IMR-90 (cell line): ENCODE measurements around the gene DGKD. TPM values are rescaled to one million over a fixed set of nuclear protein-coding genes. Genes with fewer than 3 reads are reported as not detected.

Source experiments
- ATAC-seq: fragments of 200-7000 bp; cut with Tn5 transposase; 2 replicates; pipeline ENCODE4 v1.9.1; 2020; ENCODE audit warnings: low read depth, mild to moderate bottlenecking, moderate library complexity
- BruUV-seq: library from RNA; stranded (reverse); fragments of 400-500 nt; replicated peaks from 2 replicates; lab custom pipeline; 2021; lab: Mats Ljungman, UMichigan
- CTCF ChIA-PET: fragments of 300-600 bp; formaldehyde crosslinking; extraction: SDS; loops from one replicate; lab custom pipeline; 2021; ENCODE audit warnings: antibody characterized with exemption; lab: Yijun Ruan, JAX
- POLR2A ChIA-PET: fragments of 300-600 bp; sonication (Branson Sonifier 250); formaldehyde crosslinking; loops from one replicate; lab custom pipeline; 2022; ENCODE audit warnings: antibody characterized with exemption; ENCODE audit not compliant: unreplicated experiment; lab: Charles Lee
- DNase-seq: peaks from one replicate; pipeline ENCODE4 v3.0.0; 2013
- H2AFZ ChIP-seq: replicated peaks from 2 replicates; pipeline ENCODE3; 2013; ENCODE audit warnings: low read length, mild to moderate bottlenecking; ENCODE audit not compliant: poor library complexity
- H2AK5ac ChIP-seq: 2 replicates; pipeline ENCODE4 v1.6.1; 2013; ENCODE audit warnings: low read depth, low read length, inconsistent platforms
- H2AK9ac ChIP-seq: replicated peaks from 2 replicates; pipeline ENCODE3; 2013; ENCODE audit warnings: mild to moderate bottlenecking, low read depth, low read length, moderate library complexity; ENCODE audit not compliant: poor library complexity
- H2BK120ac ChIP-seq: 2 replicates; pipeline ENCODE4 v1.6.1; 2013; ENCODE audit warnings: low read depth, low read length, inconsistent platforms
- H2BK15ac ChIP-seq: 3 replicates; pipeline ENCODE4 v1.6.1; 2013; ENCODE audit warnings: low read depth, low read length, inconsistent platforms
- H2BK20ac ChIP-seq: 2 replicates; pipeline ENCODE4 v1.6.1; 2013; ENCODE audit warnings: low read depth, mild to moderate bottlenecking, inconsistent platforms, low read length, moderate library complexity
- H2BK5ac ChIP-seq: 2 replicates; pipeline ENCODE4 v1.6.1; 2013; ENCODE audit warnings: mild to moderate bottlenecking, low read depth, low read length, inconsistent platforms; ENCODE audit not compliant: poor library complexity, severe bottlenecking
- H3K14ac ChIP-seq: replicated peaks from 2 replicates; pipeline ENCODE4 v1.6.1; 2013; ENCODE audit warnings: low read depth, low read length, inconsistent platforms
- H3K18ac ChIP-seq: 2 replicates; pipeline ENCODE4 v1.6.1; 2013; ENCODE audit warnings: low read depth, low read length, control low read depth
- H3K23ac ChIP-seq: 2 replicates; pipeline ENCODE4 v1.6.1; 2013; ENCODE audit warnings: low read depth, low read length, inconsistent platforms
- H3K27ac ChIP-seq: 2 replicates; pipeline ENCODE4 v1.5.1; 2013; ENCODE audit warnings: mild to moderate bottlenecking, control low read depth, low read length; ENCODE audit not compliant: insufficient read depth
- H3K27me3 ChIP-seq: 2 replicates; pipeline ENCODE4 v1.6.1; 2013; ENCODE audit warnings: low read length; ENCODE audit not compliant: control insufficient read depth, insufficient read depth
- H3K36me3 ChIP-seq: 2 replicates; pipeline ENCODE4 v1.6.1; 2013; ENCODE audit warnings: low read length, mixed read lengths; ENCODE audit not compliant: control insufficient read depth, insufficient read depth
- H3K4ac ChIP-seq: 2 replicates; pipeline ENCODE4 v1.6.1; 2013; ENCODE audit warnings: low read depth, low read length, inconsistent platforms
- H3K4me1 ChIP-seq: 2 replicates; pipeline ENCODE4 v1.6.1; 2013; ENCODE audit warnings: low read length, mixed read lengths; ENCODE audit not compliant: control insufficient read depth, insufficient read depth
- H3K4me2 ChIP-seq: 2 replicates; pipeline ENCODE4 v1.6.1; 2013; ENCODE audit warnings: low read depth, mild to moderate bottlenecking, control low read depth, low read length, moderate library complexity
- H3K4me3 ChIP-seq: 2 replicates; pipeline ENCODE4 v1.5.1; 2013; ENCODE audit warnings: low read depth, mild to moderate bottlenecking, control low read depth, low read length, moderate library complexity; ENCODE audit not compliant: insufficient read depth
- H3K56ac ChIP-seq: 2 replicates; pipeline ENCODE4 v1.6.1; 2013; ENCODE audit warnings: low read length, inconsistent platforms; ENCODE audit not compliant: insufficient read depth; ENCODE audit errors: extremely low read depth
- H3K79me1 ChIP-seq, 2 experiments: 2 replicates each; pipeline ENCODE4 v1.6.1; 2013; ENCODE audit warnings: low read length in 2 of 2, inconsistent platforms in 1 of 2, low read depth in 1 of 2
- H3K9ac ChIP-seq: 2 replicates; pipeline ENCODE4 v1.6.1; 2013; ENCODE audit warnings: low read depth, low read length, control low read depth
- H3K9me1 ChIP-seq: 2 replicates; pipeline ENCODE4 v1.6.1; 2013; ENCODE audit warnings: low read length, inconsistent platforms; ENCODE audit not compliant: insufficient read depth
- H3K9me3 ChIP-seq: 2 replicates; pipeline ENCODE4 v1.6.1; 2013; ENCODE audit warnings: low read length; ENCODE audit not compliant: control insufficient read depth, insufficient read depth
- H4K20me1 ChIP-seq: 2 replicates; pipeline ENCODE4 v1.6.1; 2013; ENCODE audit warnings: low read length, inconsistent platforms; ENCODE audit not compliant: insufficient read depth
- H4K5ac ChIP-seq: 2 replicates; pipeline ENCODE4 v1.6.1; 2013; ENCODE audit warnings: mild to moderate bottlenecking, low read depth, low read length, control low read depth
- H4K8ac ChIP-seq, 2 experiments: 2 replicates each; pipeline ENCODE4 v1.6.1; 2013; ENCODE audit warnings: low read depth in 2 of 2, low read length in 2 of 2, control low read depth in 1 of 2, inconsistent platforms in 1 of 2
- H4K91ac ChIP-seq: 2 replicates; pipeline ENCODE4 v1.6.1; 2013; ENCODE audit warnings: low read depth, low read length, inconsistent platforms; ENCODE audit not compliant: insufficient read depth
- CEBPB ChIP-seq: IDR thresholded peaks from 2 replicates; pipeline ENCODE4 v1.6.1; 2012; ENCODE audit warnings: low read depth, low read length, improper control_type of control experiment
- RAD21 ChIP-seq: IDR thresholded peaks from 2 replicates; pipeline ENCODE4 v1.6.1; 2012; ENCODE audit warnings: low read length, improper control_type of control experiment
- WGBS, 2 experiments: methylation state at CpG; one replicate each; pipeline versions ENCODE4 v1.1.5 to v1.1.7; 2013; ENCODE audit warnings: missing lambda C conversion rate in 2 of 2; ENCODE audit not compliant: insufficient read length in 1 of 2; ENCODE audit errors: extremely low coverage in 2 of 2; 5-methylcytosine and 5-hydroxymethylcytosine counted together
- dilution Hi-C: fragments of 300-500 bp; cut with HindIII; formaldehyde crosslinking; loops from one replicate; pipeline ENCODE4 v1.14.3; 2018; ENCODE audit warnings: low sequenced_read_pairs; ENCODE audit not compliant: unreplicated experiment
- in situ Hi-C: fragments of 300-500 bp; cut with MboI; formaldehyde crosslinking; loops from 3 replicates; pipeline ENCODE4 v1.14.3; 2019; ENCODE audit warnings: low sequenced_read_pairs, inconsistent platforms, mixed read lengths
- intact Hi-C: fragments of 100-400 bp; cut with micrococcal nuclease; formaldehyde crosslinking; loops from 2 replicates; pipeline ENCODE4 v1.10.0; 2022
- polyA plus RNA-seq, 3 experiments: library from polyadenylated mRNA; depleted of rRNA; stranded (reverse); fragments of >200 nt; gene quantifications; 2 replicates each; pipeline ENCODE4 v1.2.3, GENCODE V29; 2012; ENCODE audit warnings: low replicate concordance in 1 of 3
- total RNA-seq: library from RNA; depleted of rRNA; stranded (reverse); fragments of >200 nt; gene quantifications from 2 replicates; pipeline ENCODE4 v1.2.3, GENCODE V29; 2012

Gene DGKD
- total and polyA plus RNA-seq, 2 of the 4 experiments (the other 2 are of a cell fraction): 6.5 to 10.1 TPM

DNA sequence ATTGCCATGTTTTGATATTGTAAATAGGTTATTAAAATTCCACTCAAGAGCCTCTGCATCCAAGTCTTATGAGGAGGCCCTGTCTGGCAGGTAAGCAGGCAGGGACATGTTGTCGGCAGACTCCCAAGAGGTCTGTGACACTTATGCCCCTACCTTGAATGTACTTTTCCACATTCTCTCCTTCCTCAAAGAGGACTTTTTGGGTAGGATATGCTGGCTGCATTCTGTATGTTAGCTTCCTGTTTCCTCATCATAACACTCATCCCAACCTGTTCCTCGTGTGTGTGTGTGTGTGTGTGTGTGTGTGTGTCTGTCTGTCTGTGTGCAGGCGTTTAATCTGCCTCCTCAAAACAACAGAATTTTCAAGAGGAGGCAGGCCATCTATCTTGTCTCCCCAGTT is 137.0 kb downstream of the DGKD start:
- Histone ChIP-seq H2BK20ac (no peak overlapping the region), H3K18ac (no peak overlapping the region), H4K8ac (no peak overlapping the region), H3K4ac (no peak overlapping the region), H2AK9ac (no peak overlapping the region), H3K9me1 (peaks cover 10% of the 10 kb centered on the region), H3K4me1 (peaks cover 16% of the 10 kb centered on the region), H3K4me2 (no peak overlapping the region), H2BK120ac (no peak overlapping the region), H4K5ac (no peak overlapping the region), H2AK5ac (no peak overlapping the region), H2AFZ (no peak overlapping the region), H3K56ac (no peak overlapping the region), H3K9me3 (no peaks in the 10 kb centered on the region), H3K23ac (no peak overlapping the region), H2BK15ac (no peak overlapping the region), H3K9ac (no peak overlapping the region), H3K27ac (no peak overlapping the region), H3K79me1 (peaks cover 0 to 3% of the 10 kb centered on the region in 2 experiments; a peak in 1 of 4 replicates), H4K20me1 (no peaks in the 10 kb centered on the region; the same call in 1 of the 2 replicates), H3K14ac (no peak overlapping the region), H3K36me3 (peaks cover 18% of the 10 kb centered on the region), H3K27me3 (no peaks in the 10 kb centered on the region), H3K4me3 (no peak overlapping the region), H2BK5ac (no peak overlapping the region), H4K91ac (no peak overlapping the region)
- no peak for DNase-seq
- intact Hi-C loops (no loop called here), dilution Hi-C loops (no loop called here), in situ Hi-C loops (no loop called here)
- ChIA-PET CTCF (no interaction called here), POLR2A (no interaction called here)
- TF ChIP-seq CEBPB (no peak), RAD21 (no peak)
- no TSS peak for BruUV-seq
- WGBS, 2 experiments: no CpG with 5 or more reads among the region's 3 CpGs
- ATAC-seq: no peak
